Duodenal mucosa (tissue), 2 donors: ENCODE data around the gene BNIPL.
A peak's percentile ranks its signal among the peaks of the same experiment; 100 is the strongest.

Source experiments
- H3K27ac ChIP-seq: one replicate; pipeline ENCODE4 v1.7.0; 2013; ENCODE audit warnings: low read depth, low read length
- H3K27me3 ChIP-seq, 2 donors: one replicate each; pipeline ENCODE4 v1.7.0; 2013; ENCODE audit warnings: low read length in 2 of 2, control low read depth in 1 of 2; ENCODE audit not compliant: insufficient read depth in 2 of 2, control insufficient read depth in 1 of 2
- H3K36me3 ChIP-seq, 2 donors: one replicate each; pipeline ENCODE4 v1.7.0; 2013; ENCODE audit warnings: low read length in 2 of 2, control low read depth in 1 of 2; ENCODE audit not compliant: insufficient read depth in 2 of 2, control insufficient read depth in 1 of 2
- H3K4me1 ChIP-seq, 2 donors: one replicate each; pipeline ENCODE4 v1.7.0; 2013; ENCODE audit warnings: low read length in 2 of 2, control low read depth in 1 of 2; ENCODE audit not compliant: insufficient read depth in 2 of 2, control insufficient read depth in 1 of 2
- H3K4me3 ChIP-seq, 2 donors: one replicate each; pipeline ENCODE4 v1.7.0; 2013; ENCODE audit warnings: low read length in 2 of 2, low read depth in 1 of 2
- H3K9ac ChIP-seq, 2 donors: one replicate each; pipeline ENCODE4 v1.7.0; 2013; ENCODE audit warnings: low read length in 2 of 2, low read depth in 1 of 2
- H3K9me3 ChIP-seq, 2 donors: one replicate each; pipeline ENCODE4 v1.7.0; 2013; ENCODE audit warnings: low read length in 2 of 2, control low read depth in 1 of 2; ENCODE audit not compliant: control insufficient read depth in 1 of 2

The BNIPL gene

DNA sequence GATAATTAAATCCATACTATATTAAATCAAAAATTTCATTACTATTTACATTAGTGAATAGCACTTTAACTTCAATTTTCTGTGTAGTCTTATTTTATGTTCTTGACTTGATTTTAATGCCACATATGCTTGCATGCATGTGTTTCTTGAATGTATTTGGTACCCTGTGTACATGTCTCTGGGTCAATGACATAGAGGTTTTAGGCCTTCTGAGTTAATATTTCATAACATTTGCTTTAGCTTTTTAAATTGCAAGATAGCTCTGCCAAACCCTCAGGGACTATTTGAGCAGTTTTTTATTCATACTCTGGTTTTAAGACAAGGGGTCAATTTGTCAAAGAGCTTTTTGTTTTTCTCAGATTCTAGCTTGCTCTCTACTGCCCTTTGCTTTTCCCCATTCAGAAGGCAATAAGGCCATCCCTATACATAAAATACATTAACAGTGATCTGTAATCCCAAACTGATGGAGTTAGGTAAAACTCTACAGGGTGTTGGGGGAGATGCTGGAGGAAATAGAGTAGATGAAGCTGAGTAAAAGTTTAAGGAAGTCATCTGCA, 28.8 kb downstream of the BNIPL start:
- Histone ChIP-seq H3K9me3 (no peaks in the 10 kb centered on the region), H3K4me1 (peaks cover under 1 to 3% of the 10 kb centered on the region in 2 donors), H3K36me3 (no peaks in the 10 kb centered on the region), H3K27me3 (no peaks in the 10 kb centered on the region), H3K9ac (no peak overlapping the region), H3K27ac (no peak overlapping the region), H3K4me3 (no peak overlapping the region)

DNA sequence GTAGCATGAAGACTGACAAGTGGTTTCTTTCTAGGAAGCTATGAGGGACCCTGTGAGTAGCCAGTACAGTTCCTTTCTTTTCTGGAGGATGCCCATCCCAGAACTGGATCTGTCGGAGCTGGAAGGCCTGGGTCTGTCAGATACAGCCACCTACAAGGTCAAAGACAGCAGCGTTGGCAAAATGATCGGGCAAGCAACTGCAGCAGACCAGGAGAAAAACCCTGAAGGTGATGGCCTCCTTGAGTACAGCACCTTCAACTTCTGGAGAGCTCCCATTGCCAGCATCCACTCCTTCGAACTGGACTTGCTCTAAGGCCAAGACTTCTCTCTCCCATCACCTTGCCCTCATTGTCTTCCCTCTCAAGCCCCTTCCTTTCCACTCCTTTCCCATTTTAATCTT, 30.8 kb downstream of the BNIPL start:
- Histone ChIP-seq H3K27me3 (no peaks in the 10 kb centered on the region), H3K9ac (no peak overlapping the region), H3K36me3 (no peaks in the 10 kb centered on the region), H3K27ac (no peak overlapping the region), H3K4me3 (no peak overlapping the region), H3K4me1 (no peaks in the 10 kb centered on the region), H3K9me3 (no peaks in the 10 kb centered on the region)

DNA sequence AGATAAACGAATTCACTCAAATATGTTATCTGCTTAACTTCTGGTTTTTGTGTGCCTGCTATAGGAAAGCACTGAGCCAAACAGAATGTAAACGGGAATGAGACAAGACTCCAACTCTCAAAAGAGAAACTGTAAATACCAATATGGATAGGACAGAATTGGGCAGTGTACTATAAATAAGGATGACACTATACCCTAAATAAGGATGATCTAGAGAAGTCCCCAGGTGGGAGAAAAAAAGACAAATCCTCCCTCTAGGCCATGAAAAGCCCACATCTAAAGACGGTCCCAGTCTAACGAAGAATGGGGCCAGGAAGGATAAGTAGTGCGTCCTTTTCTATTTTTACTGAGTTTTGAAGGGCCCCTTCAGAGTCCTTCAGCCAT, 32.7 kb downstream of the BNIPL start:
- H3K4me3 ChIP-seq, result no peak overlapping the region
- no peak overlapping the region for H3K27ac ChIP-seq
- H3K9ac ChIP-seq, result no peak overlapping the region
- no peaks in the 10 kb centered on the region for H3K27me3 ChIP-seq
- H3K4me1 ChIP-seq, result no peaks in the 10 kb centered on the region
- no peaks in the 10 kb centered on the region for H3K9me3 ChIP-seq
- no peaks in the 10 kb centered on the region for H3K36me3 ChIP-seq

GRCh38 chr1:151070474-151071276, 34.3 kb downstream of the BNIPL start, which contains the start of gene GABPB2:
GABPB2 (plus strand) TSS chr1:151070761; CDS start chr1:151088190, 17,429 bp downstream.
- Histone ChIP-seq H3K4me1 (no peaks in the 10 kb centered on the region), H3K9me3 (no peaks in the 10 kb centered on the region), H3K4me3 (peak within 1 kb of the TSS; percentile 89 to 93), H3K27me3 (no peaks in the 10 kb centered on the region), H3K9ac (peak within 1 kb of the TSS; percentile 86 to 95), H3K27ac (peak within 1 kb of the TSS; percentile 96), H3K36me3 (peaks cover 0 to 6% of the 10 kb centered on the region in 2 donors)

DNA sequence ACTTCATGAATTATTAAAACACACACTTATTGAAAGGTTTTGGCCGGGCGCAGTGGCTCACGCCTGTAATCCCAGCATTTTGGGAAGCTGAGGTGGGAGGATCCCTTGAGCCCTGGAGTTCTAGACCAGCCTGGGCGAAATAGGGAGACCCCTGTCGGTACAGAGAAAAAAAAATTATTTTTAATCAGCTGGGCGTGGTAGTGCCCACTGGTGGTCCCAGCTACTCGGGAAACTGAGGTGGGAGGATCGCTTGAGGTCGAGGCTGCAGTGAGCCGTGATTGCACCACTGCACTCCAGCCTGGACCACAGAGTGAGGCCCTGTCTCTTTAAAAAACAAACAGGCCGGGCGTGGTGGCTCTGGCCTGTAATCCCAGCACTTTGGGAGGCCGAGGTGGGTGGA, 35.8 kb downstream of the BNIPL start:
- no peak overlapping the region for H3K9ac ChIP-seq
- H3K9me3 ChIP-seq, result no peaks in the 10 kb centered on the region
- no peak overlapping the region for H3K27ac ChIP-seq

DNA sequence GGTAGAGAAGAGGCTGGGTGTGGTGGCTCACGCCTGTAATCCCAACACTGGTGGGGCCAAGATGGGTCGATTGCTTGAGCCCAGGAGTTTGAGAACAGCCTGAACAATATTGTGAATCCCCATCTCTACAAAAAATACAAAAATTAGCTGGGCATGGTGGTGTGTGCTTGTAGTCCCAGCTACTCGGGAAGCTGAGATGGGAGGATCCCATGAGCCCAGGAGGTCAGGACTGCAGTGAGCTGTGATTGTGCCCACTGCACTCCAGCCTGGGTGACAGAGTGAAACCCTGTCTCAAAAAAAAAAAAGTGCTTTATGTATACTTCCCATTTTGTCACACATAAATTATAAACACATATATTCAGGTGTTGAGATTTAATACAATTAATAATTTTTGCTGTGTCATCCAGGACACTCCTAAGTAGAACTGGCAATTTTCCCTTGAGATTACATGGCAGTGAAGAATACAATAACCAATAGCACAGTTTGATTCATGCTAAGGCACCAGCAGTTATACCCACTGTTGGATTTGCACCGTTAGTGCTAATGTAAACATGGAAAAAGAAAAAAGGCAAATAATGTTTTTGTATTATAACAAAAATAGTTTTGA, 49.7 kb downstream of the BNIPL start:
- Histone ChIP-seq H3K36me3 (peaks cover 0 to 5% of the 10 kb centered on the region in 2 donors), H3K4me1 (no peaks in the 10 kb centered on the region), H3K27ac (no peak overlapping the region), H3K4me3 (no peak overlapping the region), H3K27me3 (no peaks in the 10 kb centered on the region), H3K9me3 (no peaks in the 10 kb centered on the region), H3K9ac (no peak overlapping the region)

More for the DNA sequence above, 35.8 kb downstream of the BNIPL start:
- no peak overlapping the region for H3K4me3 ChIP-seq
- no peaks in the 10 kb centered on the region for H3K4me1 ChIP-seq
- no peaks in the 10 kb centered on the region for H3K27me3 ChIP-seq
- peaks cover 0 to 6% of the 10 kb centered on the region in 2 donors for H3K36me3 ChIP-seq
